Tibial artery (tissue), 4 donors: ENCODE data around the gene ATXN7L1.

Experiments used
- DNase-seq, 2 donors: peaks; one replicate each; pipeline ENCODE4 v3.0.0-alpha.2; 2019
- H3K27ac ChIP-seq, 2 donors: fragments of 200-600 bp; sonication (generic) in 1 of 2; 1 replicate in 1 of 2; 2 replicates in 1 of 2; pipeline ENCODE4 v1.5.1; 2018 to 2019; ENCODE audit warnings: mild to moderate bottlenecking in 1 of 2
- H3K27me3 ChIP-seq, 2 donors: fragments of 200-600 bp; sonication (generic) in 1 of 2; one replicate each; pipeline versions ENCODE4 v1.5.1 to v1.6.0; 2016 to 2019
- H3K36me3 ChIP-seq, 3 donors: fragments of 200-600 bp; sonication (generic) in 2 of 3; one replicate each; pipeline ENCODE4 v1.5.1; 2016 to 2019; ENCODE audit warnings: mild to moderate bottlenecking in 2 of 3
- H3K4me1 ChIP-seq, 4 donors: fragments of 200-600 bp; sonication (generic) in 2 of 4; 1 replicate in 3 of 4; 2 replicates in 1 of 4; pipeline ENCODE4 v1.5.1; 2016 to 2019
- H3K4me3 ChIP-seq, 2 donors: fragments of 200-600 bp; sonication (generic) in 1 of 2; 1 replicate in 1 of 2; 2 replicates in 1 of 2; pipeline ENCODE4 v1.5.1; 2018 to 2019; ENCODE audit warnings: mild to moderate bottlenecking in 2 of 2
- H3K9me3 ChIP-seq, 3 donors: fragments of 200-600 bp; sonication (generic) in 1 of 3; one replicate each; pipeline ENCODE4 v1.5.1; 2016 to 2019
- intact Hi-C: fragments of 100-400 bp; cut with DNase I; formaldehyde crosslinking; loops from one replicate; pipeline ENCODE4 v1.15.0; 2023; ENCODE audit warnings: low total_unique reads
- TF ChIP-seq, protein P1 (sequence below), 2 experiments: fragments of 200-600 bp in 1 of 2; fragments of 450-650 bp in 1 of 2; IDR thresholded peaks; one replicate each; pipeline ENCODE4 v1.5.1; 2017 to 2019; ENCODE audit warnings: antibody characterized with exemption in 2 of 2, mild to moderate bottlenecking in 1 of 2, moderate library complexity in 1 of 2

The ATXN7L1 gene

GRCh38 chr7:105829681-105830322, 46.6 kb downstream of the ATXN7L1 start:
- DNase-seq: no peak
- Histone ChIP-seq H3K27me3 (no peaks in the 10 kb centered on the region), H3K36me3 (no peaks in the 10 kb centered on the region), H3K4me1 (peaks cover 0 to 28% (median 10%) of the 10 kb centered on the region in 4 donors), H3K27ac (no peak overlapping the region), H3K9me3 (no peaks in the 10 kb centered on the region), H3K4me3 (no peak overlapping the region)
- TF ChIP-seq, protein P1, sequence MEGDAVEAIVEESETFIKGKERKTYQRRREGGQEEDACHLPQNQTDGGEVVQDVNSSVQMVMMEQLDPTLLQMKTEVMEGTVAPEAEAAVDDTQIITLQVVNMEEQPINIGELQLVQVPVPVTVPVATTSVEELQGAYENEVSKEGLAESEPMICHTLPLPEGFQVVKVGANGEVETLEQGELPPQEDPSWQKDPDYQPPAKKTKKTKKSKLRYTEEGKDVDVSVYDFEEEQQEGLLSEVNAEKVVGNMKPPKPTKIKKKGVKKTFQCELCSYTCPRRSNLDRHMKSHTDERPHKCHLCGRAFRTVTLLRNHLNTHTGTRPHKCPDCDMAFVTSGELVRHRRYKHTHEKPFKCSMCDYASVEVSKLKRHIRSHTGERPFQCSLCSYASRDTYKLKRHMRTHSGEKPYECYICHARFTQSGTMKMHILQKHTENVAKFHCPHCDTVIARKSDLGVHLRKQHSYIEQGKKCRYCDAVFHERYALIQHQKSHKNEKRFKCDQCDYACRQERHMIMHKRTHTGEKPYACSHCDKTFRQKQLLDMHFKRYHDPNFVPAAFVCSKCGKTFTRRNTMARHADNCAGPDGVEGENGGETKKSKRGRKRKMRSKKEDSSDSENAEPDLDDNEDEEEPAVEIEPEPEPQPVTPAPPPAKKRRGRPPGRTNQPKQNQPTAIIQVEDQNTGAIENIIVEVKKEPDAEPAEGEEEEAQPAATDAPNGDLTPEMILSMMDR (IDR thresholded peaks at IDR 0.05): no peak
- intact Hi-C loops: no loop called here

- Histone ChIP-seq H3K27ac (no peak overlapping the region), H3K27me3 (no peaks in the 10 kb centered on the region), H3K4me3 (no peak overlapping the region), H3K9me3 (no peaks in the 10 kb centered on the region), H3K36me3 (no peaks in the 10 kb centered on the region), H3K4me1 (peaks cover 0 to 28% (median 10%) of the 10 kb centered on the region in 4 donors)
- no peak for DNase-seq
- TF ChIP-seq, protein P1 (IDR thresholded peaks at IDR 0.05): no peak
- intact Hi-C loops: no loop called here
These were observed 48.3 kb downstream of the ATXN7L1 start for GRCh38 chr7:105828141-105828540.

GRCh38 chr7:105827151-105827875, 49.1 kb downstream of the ATXN7L1 start:
- no peaks in the 10 kb centered on the region for H3K27me3 ChIP-seq
- DNase-seq: no peak
- intact Hi-C loops: no loop called here
- TF ChIP-seq, protein P1 (IDR thresholded peaks at IDR 0.05): no peak
- peaks cover 0 to 28% (median 10%) of the 10 kb centered on the region in 4 donors for H3K4me1 ChIP-seq
- no peak overlapping the region for H3K27ac ChIP-seq
- H3K4me3 ChIP-seq: no peak overlapping the region
- H3K36me3 ChIP-seq: no peaks in the 10 kb centered on the region
- no peaks in the 10 kb centered on the region for H3K9me3 ChIP-seq

DNA sequence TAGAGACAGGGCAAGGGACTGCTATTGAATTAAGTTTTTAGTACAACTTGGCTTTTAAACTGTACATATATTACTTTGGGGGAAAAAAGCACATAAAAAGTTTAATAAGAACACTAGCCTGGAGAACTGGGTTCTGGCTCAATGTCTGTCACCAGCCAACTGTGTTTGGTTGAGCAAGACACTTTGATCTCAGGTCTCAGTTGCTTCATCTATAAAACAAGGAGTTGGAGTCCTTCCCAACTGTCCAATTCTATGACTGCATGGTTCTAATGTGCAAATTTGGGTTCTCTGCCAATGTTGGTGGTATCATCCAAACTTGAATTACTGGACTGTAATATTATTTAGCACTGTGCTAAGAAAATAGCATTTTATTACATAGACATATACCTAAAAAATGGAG, 50.3 kb downstream of the ATXN7L1 start:
- H3K27ac ChIP-seq: no peak overlapping the region
- H3K27me3 ChIP-seq: no peaks in the 10 kb centered on the region
- no peaks in the 10 kb centered on the region for H3K36me3 ChIP-seq
- H3K9me3 ChIP-seq: no peaks in the 10 kb centered on the region
- intact Hi-C loops: no loop called here
- H3K4me1 ChIP-seq: peaks cover 0 to 20% (median 10%) of the 10 kb centered on the region in 4 donors
- no peak overlapping the region for H3K4me3 ChIP-seq
- no peak for DNase-seq
- TF ChIP-seq, protein P1 (IDR thresholded peaks at IDR 0.05): no peak

DNA sequence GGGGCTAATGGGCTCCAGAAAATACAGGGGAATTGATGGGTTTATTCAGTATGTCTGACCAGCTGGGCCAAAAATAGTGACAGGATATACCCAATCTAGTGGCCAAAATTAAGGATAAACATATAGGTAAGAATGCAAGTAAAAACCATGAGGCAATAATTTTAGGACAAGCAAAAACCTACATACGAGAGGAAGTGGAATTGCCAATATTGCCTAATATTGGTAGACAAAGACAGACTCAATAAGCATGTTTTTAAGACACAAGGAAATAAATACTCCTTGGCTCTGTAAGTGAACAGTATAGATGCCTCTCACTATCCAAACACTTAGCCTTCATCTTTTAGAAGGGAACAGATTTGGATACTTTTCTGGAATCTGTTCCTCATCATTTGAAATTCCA, 51.0 kb downstream of the ATXN7L1 start:
- Histone ChIP-seq H3K9me3 (no peaks in the 10 kb centered on the region), H3K27me3 (no peaks in the 10 kb centered on the region), H3K27ac (no peak overlapping the region), H3K36me3 (no peaks in the 10 kb centered on the region), H3K4me3 (no peak overlapping the region), H3K4me1 (peaks cover 0 to 13% (median 6%) of the 10 kb centered on the region in 4 donors)
- TF ChIP-seq, protein P1 (IDR thresholded peaks at IDR 0.05): no peak
- no peak for DNase-seq
- intact Hi-C loops: no loop called here
